CMK (cell line): Measurements from ENCODE around the gene CDH12.
"Not testable (repeated sequence)": the region's sequence is repeated elsewhere in the genome, so short reads cannot be mapped to it uniquely, and the experiment has no call there.

Experiments
- DNase-seq: peaks from one replicate; pipeline ENCODE4 v3.0.0-alpha.2; 2010; ENCODE audit warnings: low read depth

The CDH12 gene

DNA sequence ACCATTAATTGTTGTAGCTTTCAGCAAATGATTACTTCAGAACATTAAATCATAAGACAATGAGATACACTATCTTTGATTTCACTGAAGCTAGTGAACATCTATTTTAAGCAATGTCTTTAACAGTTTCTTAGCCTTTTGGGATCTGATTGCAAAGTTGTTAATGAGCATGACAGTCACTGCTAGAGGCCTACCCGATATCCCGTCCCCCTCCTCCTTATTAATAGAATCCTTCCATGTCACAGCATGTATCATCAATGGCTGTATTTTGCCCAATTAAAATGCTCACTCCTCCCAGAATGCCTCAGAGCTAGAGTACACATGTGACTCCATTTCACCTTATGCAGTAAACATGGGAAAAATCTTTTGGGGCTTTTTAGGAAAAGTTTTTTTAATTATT lies 852.0 kb downstream of the CDH12 start:
- not testable (repeated sequence) for DNase-seq

DNA sequence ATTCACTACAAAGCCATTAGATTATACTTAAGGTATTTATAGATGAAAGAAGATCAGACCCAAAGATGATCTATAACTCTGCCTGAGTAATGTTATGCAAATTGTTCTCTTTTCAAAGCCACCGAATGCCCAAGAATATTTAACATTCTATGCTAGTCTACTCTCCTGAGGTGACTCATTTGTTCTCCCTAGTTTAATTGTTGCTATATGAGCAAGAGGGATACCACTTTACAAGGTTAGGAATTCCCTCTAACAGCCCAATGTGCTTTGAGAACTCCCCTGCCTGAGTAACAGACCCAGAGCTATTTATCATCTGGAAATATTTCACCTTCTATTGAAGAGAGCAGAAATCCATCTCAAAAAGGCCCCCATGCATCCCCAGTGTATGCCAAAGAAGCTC lies 867.3 kb downstream of the CDH12 start:
- not testable (repeated sequence) for DNase-seq

DNA sequence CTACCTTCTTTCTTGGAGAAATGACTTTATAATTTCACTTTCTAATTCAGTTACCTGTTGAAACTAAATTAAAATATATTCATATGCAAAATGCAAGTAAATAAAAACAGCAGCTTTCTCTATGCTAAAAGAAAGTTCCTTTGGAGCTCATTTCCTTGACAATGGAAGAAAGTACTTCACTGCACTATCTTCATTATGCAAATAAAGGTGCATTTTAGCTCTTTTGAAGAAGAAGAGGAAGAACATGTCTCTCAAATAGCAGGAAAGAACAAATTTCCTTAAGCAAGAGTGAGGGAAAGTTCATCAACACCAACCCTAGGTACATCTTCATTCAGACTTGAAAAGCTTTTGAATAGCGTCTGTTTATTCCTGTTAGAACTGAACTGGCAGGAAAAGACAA lies 901.6 kb downstream of the CDH12 start:
- DNase-seq: not testable (repeated sequence)

DNA sequence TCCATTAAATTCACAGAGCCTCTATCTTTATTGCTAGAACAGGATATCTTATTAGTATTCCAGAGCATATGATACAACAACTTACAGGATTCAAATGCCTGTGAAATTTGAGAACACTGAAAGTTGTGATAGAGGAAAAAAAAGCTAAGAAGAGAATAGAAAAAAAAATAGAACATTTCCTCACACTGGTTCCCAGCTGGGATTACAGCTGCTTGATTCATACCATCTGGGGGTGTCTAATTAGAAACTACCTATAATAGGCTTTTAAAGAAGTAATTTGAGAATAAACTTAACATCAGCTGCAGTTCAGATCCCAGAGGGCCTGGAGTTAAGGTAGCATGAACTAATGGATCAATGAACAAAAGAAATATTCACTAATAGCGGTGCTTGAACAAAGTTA lies 922.0 kb downstream of the CDH12 start:
- no peak for DNase-seq

DNA sequence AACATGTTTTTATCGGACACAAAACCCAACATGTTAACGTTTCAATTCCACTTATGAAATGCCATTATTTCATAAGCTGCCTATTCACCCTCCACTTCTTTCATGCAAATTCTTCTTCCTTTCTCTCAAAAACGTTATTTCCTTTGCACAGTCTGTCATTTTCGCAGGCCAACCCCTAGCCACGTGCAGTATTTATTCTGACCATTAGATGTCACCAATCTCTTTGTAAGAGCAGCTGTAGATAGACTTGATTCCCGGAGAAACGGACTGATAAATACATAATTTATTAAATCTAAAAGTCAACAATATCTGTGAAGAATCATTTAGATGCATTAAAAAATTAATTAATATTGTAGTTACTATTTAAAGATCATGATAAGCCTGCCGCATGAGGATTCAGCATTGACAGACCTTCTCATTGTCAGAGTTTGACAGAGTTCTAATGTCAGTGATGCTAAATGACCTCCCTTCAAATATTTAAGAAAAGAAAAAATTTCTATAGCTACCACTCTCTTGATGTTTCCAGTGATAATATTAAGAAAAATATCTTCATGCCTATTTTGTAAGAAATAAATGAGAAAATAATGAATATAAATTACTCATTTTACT lies 933.6 kb downstream of the CDH12 start:
- DNase-seq: no peak

DNA sequence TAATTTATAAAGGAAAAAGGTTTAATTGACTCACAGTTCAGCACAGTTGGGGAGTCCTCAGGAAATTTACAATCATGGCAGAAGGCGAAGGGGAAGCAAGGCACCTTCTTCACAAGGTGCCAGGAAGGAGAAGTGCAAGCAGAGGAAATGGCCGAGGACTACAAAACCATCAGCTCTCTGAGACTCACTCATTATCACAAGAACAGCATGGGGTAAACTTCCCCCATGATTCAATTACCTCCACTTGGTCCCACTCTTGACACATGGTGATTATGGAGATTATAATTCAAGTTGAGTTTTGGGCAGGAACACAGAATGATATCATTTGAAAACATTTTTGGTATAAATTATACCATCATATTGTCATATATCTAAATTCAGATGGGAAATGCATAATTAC lies 934.7 kb downstream of the CDH12 start:
- no peak for DNase-seq

DNA sequence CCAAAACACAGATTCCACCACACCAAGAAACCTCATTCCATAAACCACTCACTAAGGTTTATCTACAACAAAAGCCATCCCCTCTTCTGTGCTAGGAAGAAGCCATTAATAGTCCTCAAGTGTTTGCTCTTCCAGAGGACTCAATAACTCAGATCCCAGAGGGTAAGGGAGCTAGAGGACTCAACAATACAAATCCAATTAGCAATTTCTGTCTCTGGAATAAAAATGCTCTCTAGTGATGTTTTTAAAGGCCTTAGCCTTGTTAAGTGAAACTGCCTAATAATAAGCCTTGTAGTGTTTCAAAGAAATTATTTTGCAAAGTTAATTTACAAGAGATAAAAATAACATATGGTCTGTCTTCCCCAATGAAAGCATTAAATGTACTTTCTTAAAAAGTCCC lies 942.4 kb downstream of the CDH12 start:
- no peak for DNase-seq

DNA sequence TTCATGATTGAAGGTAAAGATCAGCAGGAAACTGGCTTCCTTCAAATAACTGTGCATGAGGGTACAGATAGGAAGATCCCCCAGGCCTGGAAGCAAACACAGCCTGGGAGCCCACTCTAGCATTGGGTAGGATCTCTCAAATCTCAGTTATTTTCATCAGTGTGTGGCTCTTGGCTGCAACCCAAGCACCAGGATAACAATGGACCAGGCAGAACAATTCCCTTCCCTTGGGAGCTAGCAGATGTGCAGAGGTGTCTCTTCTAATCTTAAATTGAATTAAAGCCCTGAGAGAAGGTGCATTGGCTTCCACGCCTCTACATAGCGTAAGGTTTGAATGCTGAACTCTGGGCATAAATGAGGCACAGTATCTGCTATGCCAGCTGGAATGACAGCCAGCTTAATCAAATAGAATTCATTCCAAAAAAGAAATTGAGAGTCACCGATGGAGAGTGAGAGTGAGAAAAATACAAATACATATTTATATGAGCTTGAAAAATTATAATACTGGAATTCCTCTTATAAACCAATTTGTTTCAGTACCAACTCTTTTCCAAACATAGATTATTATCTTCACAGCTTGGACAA lies 957.3 kb downstream of the CDH12 start:
- no peak for DNase-seq

DNA sequence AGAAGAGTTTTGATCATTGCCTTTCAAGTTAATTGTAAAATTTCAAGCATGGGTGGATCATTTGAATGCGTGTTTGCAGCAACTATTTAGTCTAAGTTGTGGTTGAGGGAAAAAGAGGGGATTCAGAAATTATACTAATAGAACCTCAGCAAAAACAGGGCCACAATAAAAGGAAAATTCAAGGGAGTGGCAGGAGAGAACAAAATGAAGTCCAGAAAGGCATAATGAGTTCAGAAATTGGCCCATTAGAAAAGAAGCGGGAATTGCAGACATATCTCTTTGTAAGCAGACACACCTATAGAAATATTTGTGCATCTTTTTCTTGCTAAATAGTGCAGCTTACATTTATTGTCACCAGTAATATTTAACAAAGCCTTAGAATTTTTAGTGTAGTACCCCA lies 960.0 kb downstream of the CDH12 start:
- no peak for DNase-seq

DNA sequence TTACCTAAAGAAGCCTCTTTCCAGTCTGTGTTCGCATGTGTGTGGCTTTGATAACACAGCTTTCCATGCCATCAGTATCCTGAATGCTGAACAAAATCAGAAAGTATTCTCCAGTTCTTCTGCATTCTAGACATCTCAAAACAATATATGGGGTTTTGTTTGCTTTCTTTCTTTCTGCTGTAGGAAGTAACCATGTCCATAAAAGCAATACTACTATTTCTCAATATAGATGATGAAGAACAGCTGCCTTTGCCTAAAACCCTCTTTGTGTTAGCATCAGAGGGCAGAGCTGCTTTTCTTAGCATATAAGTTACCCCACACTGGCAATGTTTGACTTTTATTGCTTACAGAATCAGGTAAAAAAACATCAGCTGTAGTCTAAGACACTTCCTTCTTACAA lies 963.6 kb downstream of the CDH12 start:
- DNase-seq: no peak

DNA sequence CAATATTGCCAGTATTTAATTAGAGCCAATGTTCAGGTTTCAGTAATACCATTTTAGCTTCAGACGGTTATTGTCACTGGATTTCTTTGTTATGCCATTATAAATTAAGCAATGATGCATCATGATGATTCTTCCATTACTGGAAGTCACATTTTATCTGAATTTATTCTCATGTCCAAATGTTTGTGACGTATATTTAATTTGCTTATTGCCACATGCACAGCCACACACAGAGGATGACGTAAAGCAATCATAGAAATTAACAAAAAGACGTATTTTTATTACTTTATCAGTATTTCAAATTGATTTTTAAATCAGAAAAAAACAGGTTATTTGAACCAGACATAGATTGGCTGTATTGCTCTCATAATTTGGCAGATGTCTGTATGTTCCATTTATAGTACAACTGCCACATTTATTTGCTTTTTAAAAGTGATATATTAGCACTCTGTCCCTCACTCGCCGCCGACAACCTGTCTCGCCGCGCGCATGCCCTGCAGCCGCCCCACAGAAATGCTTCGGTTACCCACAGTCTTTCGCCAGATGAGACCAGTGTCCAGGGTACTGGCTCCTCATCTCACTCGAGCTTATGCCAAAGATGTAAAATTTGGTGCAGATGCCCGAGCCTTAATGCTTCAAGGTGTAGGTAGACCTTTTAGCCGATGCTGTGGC lies 970.9 kb downstream of the CDH12 start:
- DNase-seq: no peak

DNA sequence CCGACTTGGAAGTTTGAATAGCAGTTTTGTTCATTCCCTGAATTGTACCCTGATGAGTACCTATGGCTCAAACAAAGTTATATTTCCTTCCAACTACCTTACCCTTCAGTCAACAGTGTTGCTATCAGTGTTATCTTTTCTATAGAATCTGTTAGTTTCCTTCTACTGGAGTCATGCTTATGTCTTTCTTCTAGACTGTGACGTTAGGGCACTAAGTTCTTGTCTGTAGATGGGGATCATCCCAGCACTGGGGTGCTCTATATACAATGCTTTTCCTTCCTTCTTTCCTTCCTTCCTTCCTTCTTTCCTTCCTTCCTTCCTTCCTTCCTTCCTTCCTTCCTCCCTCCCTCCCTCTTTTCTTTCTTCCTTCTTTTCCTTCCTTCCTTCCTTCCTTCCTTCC lies 973.0 kb downstream of the CDH12 start:
- DNase-seq: no peak

DNA sequence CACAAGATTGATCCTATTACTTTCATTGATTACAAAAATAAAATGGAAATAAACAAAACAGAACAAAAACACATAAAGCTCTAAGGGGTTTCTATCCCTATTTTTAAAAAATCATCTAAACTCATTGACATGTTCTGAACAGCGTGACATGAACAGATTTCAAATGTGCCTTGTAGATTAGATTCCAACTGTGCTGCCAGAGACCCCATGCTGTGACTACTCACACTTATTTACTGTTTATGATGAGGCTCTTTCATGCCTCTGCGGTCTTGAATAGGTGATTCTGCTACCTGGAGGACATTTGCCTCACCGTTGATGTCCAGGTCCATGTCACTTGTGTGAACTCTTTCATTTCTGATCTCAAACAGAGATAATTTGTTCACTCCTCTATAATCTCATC lies 990.2 kb downstream of the CDH12 start:
- no peak for DNase-seq

DNA sequence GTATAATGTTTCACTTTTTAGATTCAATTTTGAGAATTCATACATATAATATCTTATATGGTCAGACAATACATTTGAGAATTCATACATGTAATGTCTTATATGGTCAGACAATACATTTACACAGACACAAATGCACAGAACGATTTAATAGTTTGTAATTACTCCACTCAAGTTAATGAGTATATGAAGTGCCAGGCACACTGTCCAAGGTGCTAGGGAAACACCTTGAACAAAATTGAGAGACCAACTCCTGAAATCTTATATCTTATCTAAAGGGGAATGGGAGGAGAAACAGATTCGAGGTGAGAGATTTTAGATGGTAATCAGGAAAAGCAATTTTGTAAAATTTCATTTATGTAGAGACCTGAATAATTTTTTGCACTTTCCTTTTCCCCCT lies 994.7 kb downstream of the CDH12 start:
- DNase-seq: no peak

DNA sequence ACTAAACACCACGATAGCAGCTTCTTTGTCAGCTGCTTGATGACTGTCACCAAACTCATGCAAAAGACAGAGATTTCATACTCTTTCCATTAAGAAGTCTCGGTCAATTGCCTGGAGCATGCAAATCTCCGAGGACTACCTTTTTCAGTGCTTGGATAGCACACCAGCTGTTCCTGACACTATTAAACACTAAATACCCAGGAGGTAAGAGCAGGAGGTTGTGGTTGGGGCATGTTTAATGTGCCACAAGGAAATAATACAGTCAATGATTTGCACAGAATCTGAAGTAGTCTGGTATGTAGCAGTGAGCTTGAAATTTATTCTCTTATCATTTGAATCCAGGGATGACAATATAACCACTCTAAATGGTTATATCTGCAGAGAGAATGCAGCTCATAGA lies 996.2 kb downstream of the CDH12 start:
- no peak for DNase-seq

DNA sequence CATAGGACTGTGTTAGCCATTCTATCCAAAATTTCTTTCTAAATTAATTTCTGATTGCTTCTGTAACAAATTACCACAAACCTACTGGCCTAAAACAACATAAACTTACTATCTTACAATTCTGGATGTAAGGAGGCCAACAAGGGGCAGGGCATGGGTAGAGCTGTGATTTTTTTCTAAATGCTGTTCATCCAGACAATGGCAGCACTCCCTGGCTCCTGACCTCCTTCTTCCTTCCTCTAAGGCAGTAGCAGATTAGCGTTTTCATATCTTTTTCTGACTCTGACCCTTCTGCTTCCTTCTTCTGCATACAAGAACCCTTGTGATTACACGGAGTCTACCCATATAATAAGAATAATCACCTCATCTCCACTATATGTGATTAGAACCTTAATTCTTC lies 1005.8 kb downstream of the CDH12 start:
- DNase-seq: no peak

DNA sequence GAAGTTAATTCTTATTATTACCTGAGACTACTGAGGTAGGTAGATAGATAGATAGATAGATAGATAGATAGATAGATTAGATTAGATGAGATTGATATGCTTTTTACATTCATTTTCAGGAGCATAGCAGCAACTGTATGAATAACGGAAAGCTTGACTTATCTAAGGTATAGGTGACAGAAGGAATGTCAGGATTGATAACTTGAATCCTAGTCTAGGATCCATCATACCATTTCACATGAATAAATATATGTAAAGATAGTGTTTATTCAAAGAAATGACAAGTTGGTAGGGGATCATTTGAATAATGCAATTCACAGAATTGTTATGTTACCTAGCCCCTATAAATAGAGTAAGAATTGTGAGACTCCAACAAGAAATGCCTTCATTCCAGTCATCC lies 1008.2 kb downstream of the CDH12 start:
- DNase-seq: no peak

DNA sequence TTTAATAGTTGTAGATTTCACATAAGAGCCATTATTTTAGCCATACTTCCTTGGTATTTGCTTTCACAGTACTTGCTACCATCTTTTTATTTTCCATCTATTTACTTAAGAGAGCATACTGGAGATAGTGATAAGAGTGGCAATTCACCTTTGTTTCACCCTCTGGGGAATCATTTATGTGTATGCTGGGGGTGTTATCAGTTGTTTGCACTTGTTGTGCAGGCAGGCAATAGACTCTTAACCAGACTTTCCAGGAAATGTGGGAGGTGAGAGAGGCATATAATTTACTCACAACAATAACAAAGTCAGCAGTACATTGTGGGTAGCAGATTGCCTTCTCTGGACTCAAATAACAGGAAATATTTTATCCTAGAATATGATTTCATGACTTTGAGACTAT lies 1018.3 kb downstream of the CDH12 start:
- peak; percentile 76 for DNase-seq

DNA sequence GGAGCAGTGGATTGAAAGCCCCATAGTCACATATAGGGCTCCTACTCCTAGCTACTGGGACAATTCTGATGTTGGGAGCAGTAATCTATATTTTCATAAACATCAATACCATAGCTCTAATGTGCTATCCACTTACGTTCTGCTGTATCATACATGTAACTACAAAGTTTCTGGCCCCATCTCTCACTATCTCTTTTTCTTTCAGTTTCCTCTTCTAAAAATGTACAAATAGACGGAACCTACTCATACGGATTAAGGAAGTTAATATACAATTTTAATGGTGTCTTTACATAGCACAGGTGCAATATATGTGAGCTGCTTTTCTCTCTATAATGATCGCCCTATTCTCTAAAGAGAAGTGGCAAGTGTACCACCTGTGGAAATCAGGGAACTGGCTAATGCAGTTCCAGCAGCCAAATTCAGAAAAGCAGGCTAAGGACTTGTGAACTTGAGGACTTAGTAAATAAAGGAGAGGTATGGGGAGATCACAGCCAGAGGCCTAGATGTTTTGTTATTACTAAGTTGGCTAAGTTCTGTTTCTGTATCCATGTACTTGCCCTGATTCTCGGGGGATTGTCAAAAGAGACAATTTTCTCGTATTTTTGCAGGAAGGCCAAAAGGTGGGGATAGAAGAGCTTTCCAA lies 1021.9 kb downstream of the CDH12 start:
- DNase-seq: no peak

DNA sequence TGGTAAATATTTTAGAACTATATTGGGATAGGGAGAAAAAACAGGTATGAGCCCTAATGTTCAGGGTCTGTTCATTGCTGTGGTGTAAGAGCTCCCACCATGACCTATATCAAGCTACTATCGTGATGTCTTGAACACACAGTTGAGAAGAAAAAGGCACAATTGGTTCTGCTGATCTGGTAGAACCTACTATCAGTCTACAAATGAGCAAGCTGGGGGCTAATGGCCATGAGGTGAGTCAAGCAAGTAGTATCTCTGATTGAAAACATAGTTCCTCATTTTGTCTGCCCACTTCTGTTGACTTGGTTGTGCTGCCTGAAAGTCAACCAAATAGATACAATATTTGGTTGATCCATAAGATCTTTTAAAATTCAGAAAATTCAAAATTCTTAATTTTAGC lies 1026.3 kb downstream of the CDH12 start:
- no peak for DNase-seq

DNA sequence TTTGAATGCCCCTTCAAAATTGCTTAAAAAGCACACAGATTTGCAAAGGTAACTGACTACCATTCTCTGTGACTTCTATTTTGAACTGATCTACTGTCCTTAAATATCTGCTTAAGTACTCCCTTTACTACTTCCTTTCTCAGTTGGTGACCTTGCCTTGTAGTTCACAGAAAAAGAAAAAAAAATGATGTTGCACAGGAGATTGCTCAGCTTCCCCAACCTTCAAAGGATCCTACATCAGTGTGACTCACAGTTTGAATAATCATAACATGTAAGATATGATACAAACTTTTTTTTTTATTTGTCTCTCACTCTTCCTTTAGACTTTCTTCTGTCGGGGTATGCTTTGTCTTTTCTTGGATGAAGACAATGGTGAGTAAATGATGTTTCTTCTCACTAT lies 1029.6 kb downstream of the CDH12 start:
- no peak for DNase-seq

DNA sequence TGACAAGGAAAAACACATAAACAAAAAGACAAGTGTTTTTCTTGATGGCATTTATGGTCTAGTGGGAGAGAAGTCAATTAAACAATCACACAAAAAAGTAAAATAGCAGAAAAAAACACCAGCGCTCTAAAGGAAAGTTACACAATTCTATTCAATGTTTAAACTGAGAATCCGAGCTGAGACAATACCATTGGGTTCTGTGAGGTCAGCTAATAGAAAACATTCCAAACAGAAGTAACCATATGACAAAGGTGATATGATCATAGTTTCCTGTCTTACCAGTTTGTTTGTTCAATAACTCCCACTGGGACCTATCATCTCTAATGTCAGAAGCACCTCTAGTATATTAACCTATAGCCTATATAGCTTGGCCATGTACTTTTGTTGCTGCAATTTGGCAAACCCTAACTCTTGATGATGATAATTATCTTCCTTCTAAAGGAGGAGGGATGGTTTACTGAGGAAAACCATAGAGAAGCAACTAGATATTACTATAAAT lies 1030.0 kb downstream of the CDH12 start:
- no peak for DNase-seq

DNA sequence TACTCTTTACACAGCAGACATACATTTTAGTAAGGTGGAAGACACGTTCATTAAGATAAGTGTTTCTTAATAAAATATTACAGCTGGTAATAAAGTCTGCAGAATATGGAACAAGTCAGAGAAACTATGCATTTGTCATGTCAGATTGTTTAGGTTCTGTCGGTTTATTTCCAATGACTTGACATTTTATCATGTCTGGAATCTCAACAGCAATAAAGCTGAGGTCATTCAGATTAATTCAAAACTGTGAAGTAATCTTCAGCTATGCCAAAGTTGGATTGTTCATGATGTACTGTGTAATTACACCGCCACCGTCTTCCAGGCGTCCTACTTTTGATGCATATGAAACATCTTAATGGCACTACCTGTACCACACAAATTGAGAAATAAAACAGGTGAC lies 1032.6 kb downstream of the CDH12 start:
- DNase-seq: no peak
